ENCODE results near the gene BMP7.

DNA sequence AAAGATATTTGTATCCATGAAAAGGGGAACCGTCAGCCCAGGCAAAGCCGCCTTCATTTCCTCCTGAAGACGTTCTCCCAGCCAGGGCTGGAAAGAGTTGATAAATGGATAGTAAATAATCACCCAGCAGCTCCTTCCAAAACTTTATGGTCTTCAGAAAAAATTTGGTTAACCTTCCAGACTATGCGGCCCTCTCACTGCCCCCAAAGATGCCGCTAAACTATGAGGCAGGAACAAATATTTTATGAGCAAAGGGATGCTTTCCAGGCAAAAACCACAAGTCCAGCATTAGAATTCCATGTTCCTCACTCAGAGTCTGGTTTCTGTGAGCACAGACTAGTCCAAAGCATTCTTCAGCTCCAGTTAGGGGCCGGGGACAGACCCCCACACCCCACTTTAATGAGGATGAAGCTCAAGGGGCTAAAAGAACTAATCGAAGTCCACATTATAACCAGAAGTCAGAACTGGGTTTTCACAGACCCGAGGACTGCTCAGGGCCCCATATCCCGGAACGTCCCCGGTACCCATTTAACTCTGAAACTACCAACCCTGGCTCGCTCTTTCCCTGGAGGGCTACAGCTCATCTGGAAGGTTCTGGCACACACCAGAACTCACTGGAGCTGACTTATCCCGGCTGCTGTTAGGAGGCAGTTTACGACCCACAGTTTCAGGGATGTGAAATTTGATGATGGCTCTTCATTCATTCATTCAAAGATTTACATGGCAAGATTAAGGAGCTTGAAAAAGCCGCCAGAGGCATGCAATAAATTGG lies 29.4 kb downstream of the BMP7 start:
- TF ChIP-seq, protein P1, sequence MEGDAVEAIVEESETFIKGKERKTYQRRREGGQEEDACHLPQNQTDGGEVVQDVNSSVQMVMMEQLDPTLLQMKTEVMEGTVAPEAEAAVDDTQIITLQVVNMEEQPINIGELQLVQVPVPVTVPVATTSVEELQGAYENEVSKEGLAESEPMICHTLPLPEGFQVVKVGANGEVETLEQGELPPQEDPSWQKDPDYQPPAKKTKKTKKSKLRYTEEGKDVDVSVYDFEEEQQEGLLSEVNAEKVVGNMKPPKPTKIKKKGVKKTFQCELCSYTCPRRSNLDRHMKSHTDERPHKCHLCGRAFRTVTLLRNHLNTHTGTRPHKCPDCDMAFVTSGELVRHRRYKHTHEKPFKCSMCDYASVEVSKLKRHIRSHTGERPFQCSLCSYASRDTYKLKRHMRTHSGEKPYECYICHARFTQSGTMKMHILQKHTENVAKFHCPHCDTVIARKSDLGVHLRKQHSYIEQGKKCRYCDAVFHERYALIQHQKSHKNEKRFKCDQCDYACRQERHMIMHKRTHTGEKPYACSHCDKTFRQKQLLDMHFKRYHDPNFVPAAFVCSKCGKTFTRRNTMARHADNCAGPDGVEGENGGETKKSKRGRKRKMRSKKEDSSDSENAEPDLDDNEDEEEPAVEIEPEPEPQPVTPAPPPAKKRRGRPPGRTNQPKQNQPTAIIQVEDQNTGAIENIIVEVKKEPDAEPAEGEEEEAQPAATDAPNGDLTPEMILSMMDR (IDR thresholded peaks at IDR 0.05 in 8 of 11, conservative IDR thresholded peaks at IDR 0.05 in 3 of 11), result no peak
- TF ChIP-seq POLR2AphosphoS5 (IDR thresholded peaks at IDR 0.05), result no peak
- TF ChIP-seq POLR2A (IDR thresholded peaks at IDR 0.05), result no peak

All from spleen (tissue), 7 donors.